ENCODE results near the gene TPSD1.

Gene TPSD1

GRCh38 chr16:1301562-1301961 lies 45.7 kb downstream of the TPSD1 start:
- DNase-seq: no peak

GRCh38 chr16:1305823-1306222 lies 50.0 kb downstream of the TPSD1 start:
- DNase-seq: no peak

GRCh38 chr16:1306334-1306733 lies 50.5 kb downstream of the TPSD1 start:
- no peak for DNase-seq

GRCh38 chr16:1308036-1308976 lies 52.4 kb downstream of the TPSD1 start:
- DNase-seq: no peak
